ENCODE results near the gene CD99L2. TPM values are rescaled to one million over a fixed set of nuclear protein-coding genes. Genes with fewer than 3 reads are reported as not detected.

Gene CD99L2
- total RNA-seq, 1 experiment from 2014 or later, result 7.3 TPM

- H3K4me2 ChIP-seq (ENCODE audit: insufficient read depth, insufficient read length, low read length), result no peak overlapping the region
- no peak overlapping the region for H3K23ac ChIP-seq (ENCODE audit: insufficient read length, low read depth, low read length)
- Mint-ChIP-seq H3K9me3 (peaks cover 66 to 87% of the 10 kb centered on the region in 2 experiments), H3K27ac (no peak overlapping the region), H3K4me3 (no peak overlapping the region), H3K4me1 (peaks cover under 1 to 7% of the 10 kb centered on the region in 2 experiments), H3K36me3 (ENCODE audit: insufficient read depth in 1 of 3, low read depth in 3 of 3) (peaks cover 17 to 22% (median 19%) of the 10 kb centered on the region in 3 experiments), H3K27me3 (ENCODE audit: low read depth) (no peaks in the 10 kb centered on the region)
- no peak overlapping the region for H3K56ac ChIP-seq (ENCODE audit: insufficient read length, low read depth, low read length)
- H3K79me2 ChIP-seq (ENCODE audit: insufficient read depth, low read length), result no peaks in the 10 kb centered on the region; the same call in 1 of the 2 replicates
- no peak for TF ChIP-seq CTCF (conservative IDR thresholded peaks at IDR 0.05)
- no peak overlapping the region for H2AK5ac ChIP-seq (ENCODE audit: insufficient read length, low read length)
- H4K8ac ChIP-seq (replicated peaks; ENCODE audit: insufficient read length, low read depth, low read length), result no peak overlapping the region
- H3K4ac ChIP-seq (ENCODE audit: low read depth, low read length), result no peak overlapping the region
- H3K18ac ChIP-seq (ENCODE audit: insufficient read length, low read depth, low read length), result no peak overlapping the region
- WGBS (ENCODE audit: extremely low coverage, insufficient read length, low lambda C conversion rate), result no CpG with 5 or more reads among the region's 3 CpGs
- no peak overlapping the region for H4K91ac ChIP-seq (ENCODE audit: insufficient read length, low read depth, low read length)
- no peak overlapping the region for H2BK12ac ChIP-seq (ENCODE audit: insufficient read length, low read depth, low read length)
- no peaks in the 10 kb centered on the region for H3K27me3 ChIP-seq (ENCODE audit: insufficient read depth, low read length)
- H2BK5ac ChIP-seq (ENCODE audit: insufficient read length, low read length), result no peak overlapping the region
- H3K23me2 ChIP-seq (ENCODE audit: insufficient read length, low read depth, low read length, poor library complexity, severe bottlenecking), result no peaks in the 10 kb centered on the region
- no peak overlapping the region for H4K5ac ChIP-seq (ENCODE audit: insufficient read length, low read depth, low read length)
- H3K27ac ChIP-seq (ENCODE audit: insufficient read length, low read depth, low read length), result no peak overlapping the region
- H2AFZ ChIP-seq (ENCODE audit: low read length), result no peak overlapping the region
- no peak overlapping the region for H3K14ac ChIP-seq (ENCODE audit: insufficient read depth, low read length)
- H4K20me1 ChIP-seq (ENCODE audit: control insufficient read depth, insufficient read depth, insufficient read length), result no peaks in the 10 kb centered on the region
- H3K79me1 ChIP-seq (ENCODE audit: insufficient read depth, low read depth, low read length, poor library complexity, severe bottlenecking), result peaks cover 2% of the 10 kb centered on the region
- no peak overlapping the region for H2BK120ac ChIP-seq (ENCODE audit: low read depth, low read length, poor library complexity, severe bottlenecking)
- no peaks in the 10 kb centered on the region; the same call in 1 of the 2 replicates for H3K4me1 ChIP-seq (ENCODE audit: insufficient read depth, low read length)
- no peak overlapping the region for H2BK15ac ChIP-seq (ENCODE audit: low read depth, low read length)
- no peak overlapping the region for H3K9ac ChIP-seq (ENCODE audit: extremely low read depth, insufficient read length, low read length)
- DNase-seq, result no peak
- no peak overlapping the region for H2BK20ac ChIP-seq (ENCODE audit: low read depth, low read length, poor library complexity, severe bottlenecking)
- H3T11ph ChIP-seq (ENCODE audit: low read length), result no peak overlapping the region
- H3K9me3 ChIP-seq (ENCODE audit: control insufficient read depth, low read depth, low read length), result no peaks in the 10 kb centered on the region
Observed at GRCh38 chrX:150857453-150857852, 41.0 kb downstream of the CD99L2 start.
